GM10266 (cell line): Measurements from ENCODE around the gene PHOSPHO1.

Source experiments
- DNase-seq: peaks from one replicate; pipeline ENCODE4 v3.0.0; 2012; ENCODE audit errors: extremely low spot score
- TF ChIP-seq, protein P1 (sequence below): IDR thresholded peaks from 2 replicates; pipeline ENCODE4 v1.5.1; 2012; ENCODE audit warnings: mild to moderate bottlenecking, low read depth; ENCODE audit not compliant: control insufficient read depth, insufficient read depth; ENCODE audit errors: missing control alignments

Gene PHOSPHO1

DNA sequence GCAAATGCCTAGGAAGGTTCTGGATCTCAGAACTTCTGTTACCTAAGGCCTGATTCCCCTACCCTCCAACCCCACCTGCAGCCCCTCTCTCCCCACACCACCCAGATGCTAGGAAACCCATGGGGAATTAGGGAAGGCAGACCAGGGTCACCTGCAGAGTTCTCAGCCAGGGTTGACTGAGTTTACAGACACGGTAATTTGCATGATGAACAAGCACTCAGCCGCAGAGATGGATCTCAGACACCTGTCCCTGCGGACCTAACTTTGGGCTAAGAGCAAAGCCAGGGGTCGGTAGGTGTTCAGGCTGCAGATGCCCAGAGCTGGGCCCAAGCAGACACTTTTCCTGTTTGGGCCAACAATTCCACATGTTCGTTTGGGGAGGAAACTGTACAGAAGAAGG is 17.2 kb downstream of the PHOSPHO1 start:
- TF ChIP-seq, protein P1, sequence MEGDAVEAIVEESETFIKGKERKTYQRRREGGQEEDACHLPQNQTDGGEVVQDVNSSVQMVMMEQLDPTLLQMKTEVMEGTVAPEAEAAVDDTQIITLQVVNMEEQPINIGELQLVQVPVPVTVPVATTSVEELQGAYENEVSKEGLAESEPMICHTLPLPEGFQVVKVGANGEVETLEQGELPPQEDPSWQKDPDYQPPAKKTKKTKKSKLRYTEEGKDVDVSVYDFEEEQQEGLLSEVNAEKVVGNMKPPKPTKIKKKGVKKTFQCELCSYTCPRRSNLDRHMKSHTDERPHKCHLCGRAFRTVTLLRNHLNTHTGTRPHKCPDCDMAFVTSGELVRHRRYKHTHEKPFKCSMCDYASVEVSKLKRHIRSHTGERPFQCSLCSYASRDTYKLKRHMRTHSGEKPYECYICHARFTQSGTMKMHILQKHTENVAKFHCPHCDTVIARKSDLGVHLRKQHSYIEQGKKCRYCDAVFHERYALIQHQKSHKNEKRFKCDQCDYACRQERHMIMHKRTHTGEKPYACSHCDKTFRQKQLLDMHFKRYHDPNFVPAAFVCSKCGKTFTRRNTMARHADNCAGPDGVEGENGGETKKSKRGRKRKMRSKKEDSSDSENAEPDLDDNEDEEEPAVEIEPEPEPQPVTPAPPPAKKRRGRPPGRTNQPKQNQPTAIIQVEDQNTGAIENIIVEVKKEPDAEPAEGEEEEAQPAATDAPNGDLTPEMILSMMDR, result no peak
- no peak for DNase-seq

DNA sequence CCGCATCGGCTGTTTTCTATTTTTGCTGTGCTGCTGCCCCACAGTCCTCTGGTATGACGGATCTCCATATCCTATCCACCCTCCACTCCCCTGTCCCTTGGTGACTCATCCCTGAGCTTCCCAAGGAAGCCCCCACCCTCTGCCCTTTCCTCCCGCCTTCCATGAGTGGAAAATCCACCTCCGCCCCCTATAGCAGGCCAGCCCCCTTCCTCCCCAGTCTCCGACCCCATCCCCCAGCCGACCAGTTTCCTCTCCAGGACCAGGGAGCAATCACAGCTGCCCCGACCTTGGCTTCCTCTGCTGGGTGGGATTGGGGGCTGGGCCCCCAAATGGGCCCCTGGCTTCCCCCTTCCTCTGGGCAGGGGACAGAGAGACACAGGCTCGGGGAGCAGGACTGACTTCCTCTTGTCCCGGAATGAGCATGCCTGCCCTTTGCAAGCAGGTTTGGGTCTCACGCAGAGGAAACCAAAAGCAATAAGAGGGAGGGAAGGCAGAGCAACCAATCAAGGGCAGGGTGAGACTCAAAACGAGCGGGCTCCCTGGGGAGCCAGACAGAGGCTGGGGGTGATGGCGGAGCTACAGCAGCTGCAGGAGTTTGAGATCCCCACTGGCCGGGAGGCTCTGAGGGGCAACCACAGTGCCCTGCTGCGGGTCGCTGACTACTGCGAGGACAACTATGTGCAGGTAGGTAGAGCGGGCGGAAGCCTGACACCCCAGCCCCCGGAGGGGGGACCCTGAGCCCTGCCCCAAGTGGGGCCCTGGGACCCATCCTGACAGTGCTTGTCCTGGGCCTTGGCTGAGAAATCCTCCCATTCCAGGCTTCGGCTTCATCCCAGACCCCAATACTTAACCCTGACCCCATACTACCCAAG is 20.2 kb downstream of the PHOSPHO1 start, which contains the start of the genes ABI3 and GNGT2:
TSS of gene ABI3 (plus strand) at position 550 of the 872 bp plus-strand sequence. CDS start at position 568, 18 bp downstream.
TSS of gene GNGT2 (minus strand) at position 417 of the 872 bp plus-strand sequence. CDS start 3,152 bp downstream, outside the sequence.
- DNase-seq, result peak; percentile 87
- TF ChIP-seq, protein P1, result no peak

DNA sequence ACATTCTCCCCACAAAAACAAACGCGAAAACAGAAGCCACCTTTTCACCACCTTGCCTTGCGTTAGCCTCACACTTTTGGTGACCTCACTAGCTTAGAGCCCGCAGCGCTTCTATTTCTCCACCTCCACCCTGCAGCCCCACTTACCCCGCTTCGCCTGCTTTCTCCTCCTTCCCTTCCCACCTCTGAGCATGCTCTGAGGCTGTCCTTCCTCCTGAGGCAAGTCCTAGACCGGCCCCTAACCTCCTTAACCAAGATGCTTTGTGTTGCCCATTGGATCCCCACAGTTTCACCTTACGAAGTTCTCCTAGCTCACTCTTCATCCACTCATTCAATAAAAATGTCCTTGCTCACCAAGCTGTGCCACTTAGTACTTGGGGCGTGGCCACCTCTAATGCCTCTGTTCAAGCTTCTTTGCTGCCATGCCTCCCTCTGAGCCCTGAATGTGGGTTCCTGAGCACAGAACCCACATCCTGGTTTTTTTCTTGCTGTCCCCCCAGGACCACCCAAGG is 21.5 kb downstream of the PHOSPHO1 start:
- TF ChIP-seq, protein P1, result no peak
- DNase-seq, result no peak

DNA sequence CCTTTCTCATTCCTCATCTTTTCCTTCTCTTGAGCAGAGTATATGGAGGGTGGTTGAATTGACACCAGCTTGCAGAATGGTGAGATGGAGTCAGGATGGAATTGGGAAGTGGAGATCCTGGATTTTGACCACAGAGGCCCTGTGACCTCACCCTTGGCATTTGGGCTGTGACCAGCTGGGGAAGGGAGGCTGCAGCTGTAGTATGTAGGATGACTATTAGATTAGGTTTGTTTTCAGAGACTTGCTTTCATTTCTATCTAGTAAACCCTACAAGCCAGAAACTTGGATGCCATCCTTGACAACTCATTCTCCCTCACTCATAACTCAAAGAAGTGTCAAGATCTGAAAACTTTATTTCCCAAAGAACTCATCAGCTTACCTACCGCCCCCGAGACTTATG is 26.1 kb downstream of the PHOSPHO1 start:
- TF ChIP-seq, protein P1, result no peak
- no peak for DNase-seq

DNA sequence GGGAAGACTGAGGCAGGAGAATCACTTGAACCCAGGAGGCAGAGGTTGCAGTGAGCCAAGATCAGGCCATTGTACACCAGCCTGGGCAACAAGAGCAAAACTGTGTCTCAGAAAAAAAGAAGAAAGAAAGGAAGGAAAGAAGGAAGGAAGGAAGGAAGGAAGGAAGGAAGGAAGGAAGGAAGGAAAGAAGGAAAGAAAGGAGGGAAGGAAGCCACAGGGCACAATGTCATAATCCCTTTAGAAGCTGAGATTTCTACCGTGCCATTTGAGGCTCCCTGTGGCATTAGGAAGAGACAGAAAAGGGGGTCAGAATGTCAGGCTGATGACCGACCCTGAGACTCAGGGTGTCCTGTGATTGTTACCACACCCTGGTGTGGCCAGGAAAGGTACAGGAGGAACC is 26.8 kb downstream of the PHOSPHO1 start:
- no peak for DNase-seq
- TF ChIP-seq, protein P1, result no peak

DNA sequence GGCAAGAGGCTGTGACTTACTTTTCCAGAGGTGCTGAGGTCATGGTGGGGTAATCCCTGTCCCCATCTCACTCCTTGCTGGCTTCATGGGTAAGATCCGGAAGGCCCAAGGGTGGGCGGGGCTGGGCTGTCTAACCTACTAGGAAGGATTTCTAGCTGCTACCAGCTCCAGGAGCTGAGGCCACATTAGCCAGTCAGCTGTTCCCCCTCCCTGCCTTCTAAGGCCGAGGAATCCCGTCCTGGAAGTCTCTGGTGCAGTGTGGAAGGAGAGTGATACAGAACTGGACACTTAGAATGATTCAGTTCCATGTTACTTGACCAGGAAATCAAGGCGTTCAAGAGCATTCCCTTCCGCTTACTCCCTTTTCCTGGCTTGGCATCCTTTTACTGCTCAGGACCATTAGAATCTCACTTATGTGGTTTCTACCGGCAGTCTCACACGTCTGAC is 29.1 kb downstream of the PHOSPHO1 start:
- TF ChIP-seq, protein P1, result no peak
- DNase-seq, result no peak
